NT2/D1 (cell line): ENCODE measurements around the gene ZNF319.

Experiments
- YY1 ChIP-seq: IDR thresholded peaks from 2 replicates; pipeline ENCODE4 v1.6.1; 2011; ENCODE audit not compliant: insufficient read length, insufficient read depth
- ZNF274 ChIP-seq: IDR thresholded peaks from 2 replicates; pipeline ENCODE4 v1.6.1; 2011; ENCODE audit warnings: mild to moderate bottlenecking, low read depth, low read length

- TF ChIP-seq YY1 (no peak), ZNF274 (no peak)
Measured at GRCh38 chr16:57956270-57956808, 44.1 kb downstream of the ZNF319 start.
